GM21619 (cell line): ENCODE results near the gene LDLRAD3.
"Not testable (repeated sequence)": the region's sequence is repeated elsewhere in the genome, so short reads cannot be mapped to it uniquely, and the experiment has no call there.

Experiments
- ATAC-seq: cut with Tn5 transposase; IDR thresholded peaks from one replicate; pipeline ENCODE4 v1.9.1; 2021; ENCODE audit not compliant: unreplicated experiment

Gene LDLRAD3

DNA sequence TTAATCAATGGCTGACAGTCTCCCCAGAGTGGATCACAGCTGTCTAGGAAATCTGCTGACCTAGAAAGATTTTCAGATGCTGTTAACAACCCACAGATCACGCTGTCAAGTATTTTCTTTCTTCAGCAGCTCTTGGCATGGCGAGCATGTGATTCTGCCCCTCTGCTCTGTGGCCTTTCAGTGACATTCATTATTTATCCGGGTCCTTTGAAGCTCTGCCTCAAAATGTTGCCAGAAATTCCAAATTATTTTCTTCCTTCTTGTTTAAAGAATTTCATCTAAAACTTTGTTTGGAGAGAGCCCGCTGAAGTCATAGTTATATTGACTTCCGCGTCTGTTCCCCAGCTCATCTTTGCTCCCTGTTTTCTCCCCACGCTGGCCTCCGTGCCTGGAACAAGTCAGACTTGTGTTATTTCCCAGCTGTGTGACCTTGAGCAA lies 211.3 kb downstream of the LDLRAD3 start:
- no peak for ATAC-seq

DNA sequence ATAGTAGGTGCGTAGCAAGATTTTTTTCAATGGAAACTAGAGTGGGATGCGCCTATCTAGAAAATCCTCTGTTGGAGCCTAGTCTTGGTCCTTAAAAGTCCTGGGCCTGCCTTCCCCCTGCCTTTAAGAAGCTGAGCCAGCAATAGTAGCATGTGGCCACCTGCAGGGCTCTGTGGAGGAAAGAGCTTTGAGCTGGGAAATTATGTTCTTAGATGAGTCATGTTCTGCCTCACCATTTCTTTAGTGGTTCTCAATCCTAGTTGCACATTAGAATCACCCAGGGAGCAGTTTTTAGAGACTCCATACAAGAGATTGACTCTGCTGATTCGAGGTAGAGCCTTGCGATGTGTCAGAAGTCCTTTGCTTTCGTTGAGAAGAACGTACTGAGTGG lies 211.9 kb downstream of the LDLRAD3 start:
- ATAC-seq = no peak

DNA sequence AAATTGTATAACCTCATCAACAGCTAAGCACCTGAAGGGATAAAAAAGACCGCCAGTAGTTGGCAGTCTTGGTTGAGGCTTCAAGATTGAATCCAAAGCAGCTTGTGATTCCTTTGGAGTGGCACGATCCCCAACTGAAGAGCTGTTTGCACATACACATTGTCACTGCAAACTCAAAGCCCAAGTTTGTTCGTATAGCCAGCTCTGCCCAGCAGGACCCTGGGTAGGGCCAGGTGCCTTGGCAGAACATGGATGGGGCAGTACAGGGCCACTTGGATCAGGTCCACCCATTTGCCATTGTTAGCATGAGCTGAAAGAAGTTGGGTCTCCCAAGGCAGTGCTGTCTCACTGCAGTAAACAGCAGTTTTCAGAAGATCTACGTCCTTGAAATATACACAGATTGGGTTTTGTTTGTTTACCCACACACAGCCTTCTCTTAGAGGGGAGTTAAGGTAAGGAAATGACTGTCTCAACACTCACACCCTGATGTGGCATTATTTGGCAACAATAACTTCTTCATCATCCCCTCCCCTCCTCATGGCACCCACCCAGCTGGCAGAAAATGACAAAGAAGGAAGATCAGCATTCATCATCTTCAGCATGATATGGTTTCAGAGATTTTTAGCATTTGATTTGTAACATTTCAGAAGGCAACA lies 212.4 kb downstream of the LDLRAD3 start:
- no peak for ATAC-seq

DNA sequence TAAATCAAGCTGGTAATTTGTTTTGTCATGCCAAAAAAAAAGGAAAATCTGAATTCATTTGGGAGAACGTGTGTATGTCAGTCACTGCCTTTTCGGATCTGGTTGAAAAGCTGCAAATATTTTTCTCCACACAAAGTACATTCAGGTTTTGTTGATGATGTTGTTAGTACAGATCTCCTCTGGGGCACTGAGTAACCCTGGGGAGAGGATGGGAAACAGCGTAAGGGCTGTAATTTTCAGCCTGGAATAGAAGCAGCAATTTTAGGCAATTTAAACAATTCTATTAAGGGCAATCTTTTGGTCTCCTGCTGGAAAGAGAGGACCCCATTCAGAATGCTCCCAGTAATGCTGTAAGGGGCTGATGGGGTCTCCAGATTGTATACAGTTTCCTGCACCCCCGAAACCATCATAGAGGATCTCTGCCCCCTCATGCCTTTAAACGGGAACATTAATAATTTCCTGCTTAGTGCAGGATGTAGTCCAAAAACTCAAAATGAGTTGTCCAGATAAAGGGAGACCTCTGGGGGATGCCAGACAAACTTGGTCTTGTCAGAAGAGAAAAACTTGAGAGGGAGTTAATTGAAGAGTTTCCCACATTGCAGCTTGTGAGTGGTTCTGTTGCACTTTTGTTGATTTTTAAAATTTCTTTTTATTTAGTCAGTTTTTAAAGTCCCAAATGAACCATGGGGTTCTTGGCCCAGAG lies 213.1 kb downstream of the LDLRAD3 start:
- no peak for ATAC-seq

DNA sequence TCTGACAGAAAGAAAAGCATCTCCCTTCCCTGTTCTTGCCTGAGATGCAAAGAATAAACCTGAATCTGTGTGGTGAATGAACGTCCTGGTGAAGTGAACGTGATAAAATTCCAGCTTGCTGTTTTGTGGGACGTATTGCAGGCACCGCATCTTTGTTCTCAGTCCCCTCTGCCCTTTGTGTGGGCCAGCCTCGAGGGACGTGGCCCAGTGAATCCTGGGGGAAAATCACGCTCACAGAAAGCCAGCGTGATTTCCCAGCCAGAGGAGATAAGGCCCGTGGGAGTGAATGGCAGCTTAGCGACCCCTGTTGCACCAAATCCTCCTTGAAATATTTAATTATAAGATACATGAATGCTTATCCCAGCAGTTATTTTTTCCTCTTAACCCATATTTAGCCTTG lies 216.2 kb downstream of the LDLRAD3 start:
- no peak for ATAC-seq

DNA sequence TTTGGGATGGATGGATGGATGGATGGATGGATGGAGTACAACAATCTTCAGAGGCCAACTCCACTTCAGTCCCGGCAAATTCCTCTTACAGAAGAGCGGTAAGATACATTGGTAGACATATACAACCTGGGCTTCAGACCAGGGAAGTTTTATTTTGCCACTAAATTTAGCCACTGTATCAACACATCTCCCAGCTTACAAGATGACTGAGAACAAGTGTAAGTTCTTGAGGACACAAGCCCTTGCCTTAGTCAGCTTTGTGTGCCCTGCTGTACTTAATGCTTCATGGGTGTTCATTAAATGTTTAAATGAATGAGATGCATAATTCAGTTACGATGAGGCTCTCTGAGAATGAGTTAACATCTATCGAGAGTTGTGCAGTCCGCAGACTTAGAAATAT lies 217.7 kb downstream of the LDLRAD3 start:
- no peak for ATAC-seq

DNA sequence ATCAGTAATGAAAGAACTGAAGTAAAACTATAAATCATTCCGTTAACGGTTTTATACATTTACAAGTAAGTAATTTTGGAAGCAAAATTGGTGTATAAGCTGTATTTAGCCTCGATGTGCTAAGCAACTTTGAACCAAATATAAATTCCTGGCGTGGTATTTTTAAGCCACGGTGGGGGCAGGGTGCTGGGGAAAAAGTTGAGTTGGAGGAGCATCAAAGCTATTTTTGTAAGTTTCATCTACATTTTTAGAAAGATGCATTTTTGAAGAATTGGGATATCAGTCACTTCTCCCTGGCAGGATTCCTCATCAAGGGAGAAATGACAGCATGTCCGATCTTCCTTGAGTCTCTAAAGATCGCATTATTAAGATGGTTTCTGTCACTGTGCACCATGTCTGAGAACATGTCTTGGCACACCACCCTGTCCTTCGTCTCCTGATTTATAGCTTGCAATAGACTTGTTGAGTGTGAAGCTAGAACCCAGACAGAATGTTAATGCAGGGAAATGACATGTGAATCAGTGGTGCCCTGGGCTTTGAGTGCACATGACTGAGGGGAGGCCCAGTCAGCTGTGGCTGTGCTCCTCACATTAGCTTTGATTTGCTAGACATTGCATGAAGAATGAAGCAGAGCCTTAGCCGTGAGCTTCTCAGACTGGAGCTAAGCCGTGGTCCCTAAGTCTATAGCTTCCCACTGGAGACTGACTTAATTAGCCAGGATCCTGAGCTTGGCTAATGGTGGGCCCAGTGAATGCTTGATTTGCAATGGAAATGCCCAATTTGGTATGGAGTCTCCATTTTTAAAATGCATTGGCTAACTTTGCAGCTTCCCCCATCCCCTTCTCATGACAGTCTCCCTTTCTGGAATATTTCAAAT lies 218.4 kb downstream of the LDLRAD3 start:
- ATAC-seq = no peak

DNA sequence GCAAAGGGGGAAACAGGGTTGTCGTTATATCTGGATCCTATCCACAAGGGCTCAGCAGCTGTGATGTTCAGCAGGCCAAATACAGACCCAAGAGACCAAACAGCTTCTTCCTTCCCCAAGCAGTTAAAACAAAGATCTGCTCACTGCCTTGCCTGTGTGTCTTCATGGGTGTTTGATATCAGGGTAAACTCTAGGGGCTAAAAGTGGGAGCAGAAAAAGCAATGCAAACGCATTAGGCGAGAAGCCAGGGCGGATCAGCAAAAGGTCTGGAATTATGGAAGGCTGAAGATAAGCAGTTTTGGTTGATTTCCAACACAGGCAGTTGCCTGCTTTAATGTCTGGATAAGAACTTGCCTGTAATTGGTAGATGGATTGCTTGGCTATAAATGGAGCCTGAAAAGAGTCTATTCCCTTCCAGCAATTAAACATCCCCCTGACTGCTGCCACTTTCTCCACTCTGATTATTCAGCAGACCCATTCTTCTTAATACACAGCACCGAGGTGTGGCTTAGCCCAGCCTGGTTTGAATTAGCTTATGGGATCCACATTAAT lies 219.1 kb downstream of the LDLRAD3 start:
- ATAC-seq = no peak

DNA sequence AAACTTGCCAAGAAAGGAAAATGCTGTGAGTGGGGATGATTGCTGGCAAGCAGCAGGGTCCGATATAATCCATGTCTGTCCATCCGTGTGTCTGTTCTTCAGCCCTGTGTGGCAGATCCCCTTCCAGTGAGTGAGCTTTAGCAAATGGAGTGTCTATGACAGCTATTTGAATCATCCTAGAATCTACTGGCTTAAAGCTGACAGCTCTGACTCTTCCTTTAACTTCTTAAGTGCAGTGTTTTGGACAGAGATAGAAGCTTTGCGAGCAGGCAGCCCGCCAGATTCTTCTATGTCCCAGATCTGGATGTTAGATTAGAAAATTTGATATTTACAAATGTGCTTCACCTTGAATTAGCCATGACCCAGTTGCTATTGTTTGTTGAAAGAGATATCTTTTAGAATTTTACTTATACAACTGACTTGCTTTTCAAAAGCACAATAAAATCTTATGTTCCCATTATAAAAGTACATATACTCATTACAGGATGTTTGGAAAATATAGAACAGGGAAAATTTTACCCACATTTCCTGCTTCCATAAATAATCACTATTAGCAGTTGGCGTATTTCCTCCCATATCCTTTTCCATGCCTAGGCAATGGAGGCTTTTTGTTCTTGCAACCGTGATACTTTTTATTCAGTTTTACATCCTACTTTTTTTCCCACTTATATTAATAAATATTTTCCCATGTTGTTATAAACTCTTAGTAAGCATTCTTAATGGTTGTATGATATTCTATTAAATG lies 220.8 kb downstream of the LDLRAD3 start:
- ATAC-seq = no peak

DNA sequence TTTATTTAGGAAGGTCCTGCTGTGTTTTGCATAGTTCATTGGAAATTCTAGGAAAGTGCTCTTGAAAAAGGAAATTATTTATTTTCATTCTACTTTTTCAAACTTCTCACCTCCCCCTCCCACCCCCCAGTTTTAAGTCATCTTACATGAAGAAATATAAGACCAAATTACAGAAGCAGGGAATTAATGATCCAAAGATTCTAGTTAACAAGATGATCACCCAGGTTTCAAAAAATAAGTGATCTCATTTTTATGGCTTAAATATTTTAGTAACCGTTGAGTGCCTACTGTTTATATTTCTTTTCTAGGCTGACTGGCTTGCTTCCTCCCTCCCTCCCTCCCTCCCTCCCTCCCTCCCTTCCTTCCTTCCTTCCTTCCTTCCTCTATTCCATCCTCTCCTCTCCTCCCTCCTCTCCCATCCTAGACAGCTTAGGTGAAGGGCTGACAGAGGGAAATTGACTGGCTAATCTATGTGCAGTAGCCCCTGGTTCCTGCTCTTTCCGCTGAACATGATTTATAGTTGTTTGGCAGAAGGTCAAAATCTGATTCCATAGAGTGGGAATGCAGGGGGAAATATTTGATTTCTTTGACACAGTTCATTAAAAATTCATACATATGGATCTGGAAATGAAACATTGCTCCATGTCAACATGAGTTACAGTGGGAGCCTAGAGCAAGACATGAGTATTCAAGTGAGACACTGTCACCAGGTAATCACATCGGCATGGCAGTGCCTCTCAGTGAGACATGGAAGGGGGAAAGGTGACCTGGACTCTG lies 221.9 kb downstream of the LDLRAD3 start:
- no peak for ATAC-seq

DNA sequence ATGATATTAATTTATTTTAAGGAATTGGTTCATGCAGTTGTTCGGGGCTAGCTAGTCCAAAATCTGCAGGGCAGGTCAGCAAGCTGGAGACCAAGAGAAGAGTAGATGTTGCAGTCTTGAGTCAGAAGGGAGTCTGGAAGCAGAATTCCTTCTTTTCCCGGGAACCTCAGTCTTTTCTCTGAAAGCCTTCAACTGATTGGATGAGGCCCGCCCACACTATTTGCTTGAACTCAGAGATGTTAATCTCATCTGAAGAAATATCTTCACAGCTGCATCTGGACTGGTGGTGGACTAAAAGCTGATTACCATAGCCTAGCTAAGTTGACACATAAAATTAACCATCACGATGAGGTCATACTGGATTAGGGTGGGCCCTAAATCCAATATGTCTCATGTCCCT lies 223.2 kb downstream of the LDLRAD3 start:
- no peak for ATAC-seq

DNA sequence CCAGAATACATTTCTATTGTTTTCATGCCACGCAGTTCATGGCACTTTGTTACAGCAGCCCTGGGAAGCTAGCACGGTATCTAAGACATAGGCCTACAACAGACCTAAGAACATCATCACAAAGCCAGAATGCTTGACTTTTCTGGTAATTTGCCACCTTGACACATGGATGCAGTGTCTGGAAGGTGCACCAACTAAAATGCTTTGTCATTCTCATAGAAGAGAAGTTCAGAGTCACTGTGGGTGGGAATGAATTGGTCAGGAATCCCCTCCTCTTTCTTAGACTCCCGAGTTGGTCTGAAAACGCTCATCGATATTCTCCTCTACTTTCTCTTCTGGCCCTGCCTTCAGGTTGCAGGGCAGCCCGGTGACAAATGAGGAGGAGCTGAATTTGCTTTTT lies 223.9 kb downstream of the LDLRAD3 start:
- ATAC-seq = no peak

DNA sequence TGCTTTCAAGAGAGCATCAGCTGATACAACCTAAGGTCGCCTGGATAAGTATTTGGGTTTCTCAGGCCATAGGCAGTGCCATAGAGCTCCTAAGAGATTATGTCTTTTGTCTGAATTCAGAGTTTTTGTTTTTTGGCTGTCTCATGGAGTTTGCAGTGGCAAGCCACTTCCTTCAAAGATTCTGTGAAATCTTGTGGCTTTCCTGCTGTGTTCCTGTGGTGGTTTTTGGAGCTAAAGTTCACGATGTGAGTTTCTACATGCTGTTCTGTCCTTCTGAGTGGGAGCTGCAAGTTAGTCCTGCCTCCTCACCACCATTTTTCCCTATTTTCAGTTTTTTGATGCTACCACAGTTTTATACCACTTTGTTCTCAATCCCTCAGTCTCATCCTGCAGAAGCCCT lies 234.0 kb downstream of the LDLRAD3 start:
- ATAC-seq = no peak

DNA sequence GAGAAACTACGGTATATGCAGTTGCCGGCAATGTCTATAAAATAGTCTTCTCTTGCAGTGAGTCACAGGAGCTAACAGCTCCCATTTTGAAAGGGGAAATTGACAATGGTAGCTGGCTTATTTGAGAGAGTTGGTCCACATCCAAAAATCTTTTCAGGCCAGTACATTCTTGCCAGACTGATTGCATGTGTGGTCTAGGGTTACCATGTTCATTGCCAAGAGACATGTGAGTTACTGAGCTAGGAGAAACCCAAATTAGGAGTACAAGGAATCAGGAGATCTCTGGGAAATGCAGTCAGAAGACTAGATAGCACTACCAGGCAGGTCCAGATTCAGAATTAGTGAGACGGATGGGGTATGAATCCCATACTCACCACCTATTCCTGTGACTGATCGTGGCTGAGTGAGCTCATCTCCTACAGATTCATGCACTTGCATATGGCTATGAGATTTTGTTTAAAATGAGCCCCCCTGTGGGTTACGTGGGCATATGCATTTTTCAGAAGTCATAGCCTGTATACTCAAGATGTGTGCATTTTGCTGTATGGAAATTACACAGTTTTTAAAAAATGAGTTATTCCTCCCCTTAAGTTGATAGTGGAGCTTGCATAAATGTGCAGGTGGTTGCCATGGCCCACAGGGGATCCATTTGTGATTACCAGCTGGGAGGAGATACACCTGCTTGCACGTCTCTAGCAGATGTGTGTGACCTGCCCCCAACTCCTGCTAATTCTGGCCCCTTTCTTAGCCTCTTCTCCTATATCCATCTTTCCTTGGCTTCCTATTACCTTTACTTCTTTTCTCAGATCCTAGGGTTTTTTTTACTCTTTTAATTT lies 242.7 kb downstream of the LDLRAD3 start:
- ATAC-seq = no peak

DNA sequence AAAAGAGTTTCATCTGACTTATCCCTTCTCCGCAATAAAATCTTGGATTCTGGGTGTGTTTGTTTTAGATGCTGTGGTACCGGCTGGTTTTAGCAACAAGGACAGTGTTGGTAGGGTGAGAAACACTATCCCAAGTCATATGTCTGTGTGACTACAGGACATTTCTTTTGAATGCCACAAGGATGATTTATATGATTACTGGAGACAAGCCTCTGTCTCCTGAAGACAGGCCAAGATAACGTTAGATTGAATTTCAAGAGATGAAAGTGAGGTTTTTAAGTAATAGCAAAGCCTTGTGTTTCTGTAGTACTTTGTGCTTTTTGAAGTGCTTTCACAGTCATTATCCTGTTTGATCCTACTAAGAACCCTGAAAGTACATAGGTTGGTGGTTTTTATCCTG lies 243.8 kb downstream of the LDLRAD3 start:
- ATAC-seq = no peak

DNA sequence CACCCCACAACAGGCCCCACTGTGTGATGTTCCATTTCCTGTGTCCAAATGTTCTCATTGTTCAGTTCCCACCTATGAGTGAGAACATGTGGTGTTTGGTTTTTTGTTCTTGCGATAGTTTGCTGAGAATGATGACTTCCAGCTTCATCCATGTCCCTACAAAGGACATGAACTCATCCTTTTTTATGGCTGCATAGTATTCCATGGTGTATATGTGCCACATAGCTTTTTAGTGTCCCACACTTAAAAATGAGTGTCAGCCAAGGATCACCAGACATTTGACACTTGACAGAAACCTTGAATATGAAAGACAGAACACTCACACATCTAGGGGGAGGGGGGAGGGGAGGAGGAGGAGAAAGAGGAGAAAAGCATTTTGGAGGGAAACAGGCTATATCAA lies 245.9 kb downstream of the LDLRAD3 start:
- not testable (repeated sequence) for ATAC-seq

DNA sequence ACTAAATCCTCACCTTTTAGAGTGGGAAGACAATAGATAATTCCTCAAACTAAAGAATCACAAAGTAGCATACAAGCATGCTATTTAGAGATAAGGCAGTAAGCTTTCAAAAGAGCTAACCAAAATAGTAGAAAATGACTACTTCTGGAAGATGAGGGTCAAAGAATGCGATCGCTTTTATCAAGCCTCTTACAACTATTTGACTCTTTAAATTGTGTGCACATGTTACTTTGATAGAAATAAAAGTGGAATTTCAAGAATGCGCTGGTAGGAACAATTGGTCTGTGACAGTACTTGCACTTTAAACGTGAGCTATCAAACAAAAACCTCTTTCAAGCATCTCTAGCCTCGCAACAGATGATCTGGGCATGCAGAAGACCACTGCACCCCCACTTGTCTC lies 248.1 kb downstream of the LDLRAD3 start:
- no peak for ATAC-seq

DNA sequence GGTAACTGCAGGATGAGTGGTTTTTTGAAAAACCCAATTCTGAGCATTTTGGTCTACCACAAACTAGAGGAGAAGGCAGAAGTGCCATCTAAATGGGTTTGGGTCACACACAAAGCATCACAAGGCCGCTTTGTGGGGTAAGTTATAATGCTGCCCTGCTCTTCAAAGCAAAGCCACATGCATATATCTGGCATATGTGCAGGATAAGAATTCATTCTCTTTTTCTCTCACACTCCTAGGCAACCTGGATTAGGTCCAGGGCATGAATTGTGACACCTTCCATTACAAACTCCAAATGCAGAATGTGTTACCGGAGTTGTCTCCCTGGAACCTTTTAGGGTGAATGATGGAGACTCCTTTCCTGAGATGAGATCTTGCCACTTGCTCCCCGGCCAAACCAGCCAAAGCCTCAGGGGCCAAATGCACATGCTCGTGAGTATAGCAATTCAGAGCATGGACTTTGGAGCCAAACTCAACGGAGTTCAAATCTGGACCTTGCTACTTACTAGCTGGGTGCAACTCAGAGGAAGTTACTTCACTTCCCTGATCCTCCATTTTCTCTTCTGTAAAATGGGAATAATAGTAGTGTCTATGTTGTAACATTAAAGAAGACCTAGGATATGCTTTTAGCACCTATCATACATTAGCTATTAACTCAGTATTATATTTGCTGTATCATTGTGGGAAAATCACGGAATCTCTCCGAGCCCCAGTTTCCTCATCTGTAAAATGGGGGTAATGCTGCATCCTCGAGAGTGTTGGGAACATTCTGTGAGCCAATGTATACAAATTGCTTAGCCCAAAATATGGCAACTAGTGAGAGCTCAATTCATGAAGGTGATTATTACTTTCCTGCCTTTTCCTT lies 248.8 kb downstream of the LDLRAD3 start:
- no peak for ATAC-seq
